ENCODE data around the gene ALG8. TPM values are rescaled to one million over a fixed set of nuclear protein-coding genes. Genes with fewer than 3 reads are reported as not detected.
"Not testable (repeated sequence)": the region's sequence is repeated elsewhere in the genome, so short reads cannot be mapped to it uniquely, and the experiment has no call there.

ALG8 gene
- 26.2 TPM for total RNA-seq

DNA sequence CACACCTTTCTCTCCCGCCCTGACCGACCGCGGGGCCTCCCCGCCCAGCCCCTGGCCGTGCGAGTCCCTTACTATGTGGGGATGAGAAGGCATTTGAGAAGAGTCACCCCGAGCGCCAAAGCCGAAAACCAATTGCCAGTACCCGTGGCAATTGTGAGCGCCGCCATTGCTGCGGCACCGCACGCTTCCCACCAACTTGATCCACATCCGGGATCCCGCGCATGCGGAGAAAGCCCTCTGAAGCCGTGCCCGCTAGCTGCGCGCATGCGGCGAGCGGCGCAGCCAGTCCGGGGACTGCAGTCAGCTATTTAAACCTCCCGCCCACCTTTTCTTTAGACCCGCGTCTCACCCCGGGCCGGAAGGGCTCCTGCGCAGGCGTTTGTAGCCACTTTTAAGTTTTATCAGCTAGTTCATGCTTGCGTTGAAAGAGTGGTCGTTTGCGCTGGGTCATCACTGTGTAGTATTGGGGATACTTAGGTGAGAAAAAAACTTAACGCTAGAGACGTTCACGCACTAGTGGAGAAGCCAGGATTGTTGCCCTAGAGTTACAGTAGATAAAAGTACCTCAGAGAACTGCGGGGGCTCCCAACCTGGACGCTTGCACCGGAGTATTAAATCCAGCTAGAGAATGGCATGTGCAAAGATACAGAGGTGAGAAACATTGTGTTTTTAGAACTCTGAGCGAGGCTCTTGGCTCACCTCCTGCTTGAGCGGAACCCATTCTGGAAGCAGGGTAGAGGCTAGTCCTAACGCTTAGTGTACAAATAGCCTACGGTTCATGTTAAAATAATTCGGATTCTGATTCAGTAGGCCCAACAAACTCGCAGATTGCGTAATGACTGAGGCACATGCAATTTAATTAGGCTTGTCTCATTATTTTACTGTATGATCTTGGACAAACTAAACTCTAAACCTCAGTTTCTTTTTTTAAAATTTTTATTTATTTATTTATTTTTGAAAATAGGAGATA, at the start of gene ALG8:
Gene ALG8, minus strand, starts transcription at position 205 of the 970 bp plus-strand sequence. Its CDS starts 38 bp downstream, at position 167.
- DNase-seq: peak; percentile 89

DNA sequence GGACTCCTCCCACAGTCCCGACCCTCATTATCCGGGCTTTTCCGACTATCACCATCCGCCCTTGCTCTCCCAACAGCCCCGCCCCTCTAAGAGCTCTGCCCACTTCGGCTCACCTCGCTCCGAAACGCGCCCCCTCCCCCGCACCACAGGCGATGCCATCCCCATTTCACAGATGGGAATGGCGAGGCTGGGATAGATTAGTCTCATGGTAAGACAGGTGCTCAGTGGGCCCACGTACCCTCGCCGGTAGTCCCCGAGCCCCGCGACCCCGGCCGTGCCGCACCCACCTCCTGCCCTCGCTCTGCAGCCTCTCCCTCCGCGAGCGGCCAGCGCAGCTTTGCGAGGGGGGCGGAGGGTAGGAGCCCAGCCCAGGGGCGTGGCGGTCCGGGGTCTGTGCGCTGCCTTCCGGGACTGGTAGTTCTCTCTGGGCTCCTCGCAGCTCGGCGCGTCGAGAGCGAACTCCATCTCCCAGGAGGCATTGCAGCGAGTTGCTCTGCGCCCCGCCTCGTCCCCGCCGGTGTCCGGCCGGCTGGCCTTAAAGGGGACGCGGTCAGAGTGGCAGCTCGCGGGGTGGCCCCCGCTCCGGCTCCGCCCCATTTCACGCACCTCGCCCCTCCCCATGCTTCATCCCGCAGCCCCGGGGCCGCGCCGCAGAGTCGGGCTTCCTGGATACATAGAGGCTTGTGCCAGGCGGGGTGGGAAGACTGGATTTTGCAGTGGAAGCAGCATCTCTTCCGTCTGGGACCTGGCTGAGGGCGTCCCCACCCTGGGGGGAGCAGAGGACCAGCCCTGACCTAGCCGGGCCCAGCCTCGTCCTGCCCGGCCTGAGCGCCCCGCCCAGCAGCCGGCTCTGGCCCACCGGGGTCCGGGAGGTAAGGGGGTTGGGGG, 49.1 kb upstream of the ALG8 start, which contains the start of the genes KCTD21 and USP35:
Gene KCTD21, minus strand, starts transcription at position 341 of the 888 bp plus-strand sequence. CDS start 14,072 bp downstream, outside the sequence.
Gene USP35, plus strand, starts transcription at position 634 of the 888 bp plus-strand sequence. CDS start 7,327 bp downstream, outside the sequence.
- peak; percentile 94 for DNase-seq

DNA sequence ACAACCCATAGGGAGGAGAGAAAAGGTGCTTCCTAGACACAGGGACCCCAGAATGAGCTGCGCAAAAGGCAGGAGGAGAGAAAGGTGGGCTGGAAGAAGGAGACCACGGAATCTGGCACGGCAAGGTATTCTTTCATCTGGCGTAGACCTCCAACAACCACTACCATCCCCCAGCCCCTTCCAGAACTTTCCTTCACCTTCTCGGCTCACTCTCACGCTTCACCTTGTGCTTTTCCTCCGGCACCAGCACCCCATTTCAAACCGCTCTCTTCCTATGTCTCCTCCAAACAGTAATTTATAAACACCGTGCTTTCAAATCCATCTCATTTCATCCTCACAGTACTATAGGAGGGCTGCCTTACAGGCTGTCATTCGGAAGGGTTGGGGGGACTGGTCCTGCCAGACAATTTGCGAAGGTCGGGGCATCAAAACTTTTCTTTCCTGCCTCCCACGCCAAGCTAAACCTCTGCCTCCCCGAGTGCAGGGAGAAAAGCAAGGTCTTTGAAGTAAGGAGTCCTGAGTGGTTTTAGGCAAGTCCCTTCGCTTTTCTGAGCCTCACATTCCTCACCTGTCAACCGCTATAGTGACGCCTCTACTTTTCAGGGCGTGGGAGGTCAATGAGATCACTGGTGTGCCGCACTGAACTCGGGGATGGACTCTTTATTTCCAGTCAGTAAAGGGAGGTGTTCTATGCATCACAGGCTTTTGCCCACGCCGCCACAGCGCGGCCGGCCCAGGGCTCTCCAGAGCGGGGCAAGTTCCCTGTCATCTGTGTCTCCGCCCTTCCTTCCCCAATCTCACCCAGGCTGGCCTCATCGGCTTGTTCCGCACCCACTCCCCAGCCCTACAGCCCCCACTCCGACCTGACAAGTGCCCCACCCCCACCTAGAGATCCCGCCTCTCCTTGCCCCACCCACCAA, 48.2 kb upstream of the ALG8 start:
- DNase-seq: no peak

DNA sequence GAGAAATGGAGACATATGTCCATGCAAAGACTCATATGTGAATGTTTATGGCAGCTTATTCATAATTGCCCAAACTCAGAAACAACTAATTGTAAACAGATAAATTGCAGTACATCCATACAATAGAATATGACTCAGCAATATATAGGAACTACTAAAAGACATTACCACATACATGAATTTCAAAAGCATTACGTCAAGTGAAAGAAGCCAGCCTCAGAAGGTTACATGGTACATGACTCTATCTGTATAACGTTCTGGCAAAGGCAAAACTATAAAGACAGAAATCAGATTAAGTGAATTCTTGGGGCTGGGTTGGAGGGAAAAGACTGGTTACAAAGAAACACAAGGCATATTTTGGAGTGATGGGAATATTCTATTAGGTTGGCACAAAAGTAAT, 41.8 kb upstream of the ALG8 start:
- peak; percentile 38 for DNase-seq

DNA sequence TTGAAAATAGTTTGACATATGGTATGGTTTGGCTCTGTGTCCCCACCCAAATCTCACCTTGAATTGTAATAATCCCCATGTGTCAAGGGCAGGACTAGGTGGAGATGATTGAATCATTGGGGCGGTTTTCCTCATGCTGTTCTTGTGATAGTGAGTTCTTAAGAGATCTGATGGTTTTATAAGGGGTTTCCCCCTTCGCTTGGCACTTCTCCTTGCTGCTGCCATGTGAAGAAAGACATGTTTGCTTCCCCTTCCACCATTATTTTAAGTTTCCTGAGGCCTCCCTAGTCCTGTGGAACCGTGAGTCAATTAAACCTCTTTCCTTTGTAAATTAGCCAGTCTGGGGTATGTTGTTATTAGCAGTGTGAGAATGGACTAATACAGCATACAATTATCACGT, 41.3 kb upstream of the ALG8 start:
- DNase-seq: no peak

DNA sequence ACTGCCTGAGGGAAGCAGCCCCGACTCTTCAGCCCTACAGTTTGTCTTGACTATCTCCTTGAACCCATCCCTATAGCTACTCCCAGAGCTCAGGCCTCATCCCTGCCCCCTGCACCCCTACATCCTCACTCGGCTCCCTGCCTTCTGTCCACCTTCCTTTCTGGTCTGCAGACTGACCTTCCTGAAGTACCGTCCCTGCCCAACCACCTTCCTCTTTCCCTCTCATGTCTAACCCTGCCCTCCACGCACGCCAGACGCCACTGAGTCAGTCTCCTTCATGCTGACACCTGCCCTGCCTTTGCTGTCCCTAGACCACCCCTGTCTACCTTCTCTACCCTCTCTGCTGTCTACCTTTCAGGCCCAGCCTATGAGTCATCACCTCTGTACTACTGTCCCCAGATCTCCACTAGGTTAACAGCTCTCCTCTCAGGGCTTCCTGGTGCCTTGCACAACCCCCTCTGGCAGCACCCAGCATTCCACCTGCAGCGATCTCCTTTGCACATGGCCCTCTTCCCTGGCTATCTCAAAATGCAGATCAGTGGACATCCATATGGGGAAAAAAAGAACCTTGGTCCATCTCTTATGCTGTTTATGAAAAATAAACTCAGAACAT, 40.1 kb upstream of the ALG8 start:
- DNase-seq: no peak

DNA sequence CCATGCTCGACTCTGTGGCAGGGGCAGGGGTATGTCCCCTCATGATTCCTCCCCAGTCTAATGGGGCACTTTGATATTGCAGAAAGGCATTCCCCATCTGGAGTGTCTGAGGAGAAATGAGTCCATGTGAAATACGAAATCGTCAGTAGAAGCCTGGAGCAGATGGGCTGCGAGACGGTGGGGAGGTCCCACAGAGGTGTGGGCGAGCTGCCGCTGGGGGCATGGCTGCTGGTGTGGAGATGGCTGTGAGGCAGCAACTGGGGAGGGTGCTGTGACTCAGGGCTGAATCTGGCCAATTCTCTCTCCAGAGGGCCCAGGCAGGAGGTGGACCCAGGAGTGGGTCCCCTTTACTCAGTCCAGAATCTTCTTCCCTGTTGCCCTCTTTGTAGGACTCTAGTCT, 37.8 kb upstream of the ALG8 start:
- no peak for DNase-seq

DNA sequence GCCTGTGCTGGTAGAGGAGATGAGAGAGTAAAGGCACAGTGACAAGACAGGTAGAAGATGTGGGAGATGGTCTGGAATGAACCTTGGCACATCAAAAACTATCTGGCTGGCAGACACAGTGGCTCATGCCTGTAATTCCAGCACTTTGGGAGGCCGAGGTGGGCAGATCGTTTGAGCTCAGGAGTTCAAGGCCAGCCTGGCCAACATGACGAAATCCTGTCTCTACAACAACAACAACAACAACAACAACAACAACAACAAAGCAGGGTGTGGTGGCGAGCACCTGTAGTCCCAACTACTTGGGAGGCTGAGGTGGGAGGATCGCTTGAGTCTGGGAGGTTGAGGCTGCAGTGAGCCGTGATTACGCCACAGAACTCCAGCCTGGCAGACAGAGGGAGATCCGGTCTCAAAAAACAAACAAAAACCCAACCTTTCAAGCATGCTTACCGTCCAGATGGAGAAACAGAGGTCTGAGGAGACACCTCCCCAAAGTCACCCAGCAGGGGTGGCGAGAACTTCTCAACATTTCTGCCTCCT, 37.2 kb upstream of the ALG8 start:
- DNase-seq: no peak

DNA sequence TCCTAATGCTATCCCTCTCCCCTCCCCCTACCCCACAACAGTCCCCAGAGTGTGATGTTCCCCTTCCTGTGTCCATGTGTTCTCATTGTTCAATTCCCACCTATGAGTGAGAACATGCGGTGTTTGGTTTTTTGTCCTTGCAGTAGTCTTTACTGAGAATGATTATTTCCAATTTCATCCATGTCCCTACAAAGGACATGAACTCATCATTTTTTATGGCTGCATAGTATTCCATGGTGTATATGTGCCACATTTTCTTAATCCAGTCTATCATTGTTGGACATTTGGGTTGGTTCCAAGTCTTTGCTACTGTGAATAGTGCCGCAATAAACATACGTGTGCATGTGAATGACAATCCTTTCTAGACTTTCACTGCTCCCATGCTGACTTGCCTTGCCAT, 36.4 kb upstream of the ALG8 start:
- DNase-seq: not testable (repeated sequence)

DNA sequence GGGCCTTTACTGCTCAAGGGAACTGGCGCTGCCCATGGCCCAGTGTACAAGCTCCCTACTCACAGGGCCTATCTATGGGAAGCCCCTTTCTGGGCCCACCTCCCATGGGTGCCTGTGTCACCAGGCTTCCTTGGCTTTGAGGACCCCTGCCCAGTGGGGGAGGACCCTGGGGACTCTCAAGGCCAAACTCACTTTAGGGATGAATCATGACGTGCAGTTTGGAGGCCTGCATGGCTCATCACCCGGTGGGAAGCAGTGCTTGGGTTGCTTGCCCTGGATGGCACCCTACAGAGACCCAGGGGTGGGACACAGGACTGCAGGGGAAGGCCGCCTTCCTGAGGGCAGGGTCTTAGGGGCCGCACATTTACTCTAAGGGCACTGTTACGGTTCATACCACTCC, 32.5 kb upstream of the ALG8 start:
- DNase-seq: no peak

DNA sequence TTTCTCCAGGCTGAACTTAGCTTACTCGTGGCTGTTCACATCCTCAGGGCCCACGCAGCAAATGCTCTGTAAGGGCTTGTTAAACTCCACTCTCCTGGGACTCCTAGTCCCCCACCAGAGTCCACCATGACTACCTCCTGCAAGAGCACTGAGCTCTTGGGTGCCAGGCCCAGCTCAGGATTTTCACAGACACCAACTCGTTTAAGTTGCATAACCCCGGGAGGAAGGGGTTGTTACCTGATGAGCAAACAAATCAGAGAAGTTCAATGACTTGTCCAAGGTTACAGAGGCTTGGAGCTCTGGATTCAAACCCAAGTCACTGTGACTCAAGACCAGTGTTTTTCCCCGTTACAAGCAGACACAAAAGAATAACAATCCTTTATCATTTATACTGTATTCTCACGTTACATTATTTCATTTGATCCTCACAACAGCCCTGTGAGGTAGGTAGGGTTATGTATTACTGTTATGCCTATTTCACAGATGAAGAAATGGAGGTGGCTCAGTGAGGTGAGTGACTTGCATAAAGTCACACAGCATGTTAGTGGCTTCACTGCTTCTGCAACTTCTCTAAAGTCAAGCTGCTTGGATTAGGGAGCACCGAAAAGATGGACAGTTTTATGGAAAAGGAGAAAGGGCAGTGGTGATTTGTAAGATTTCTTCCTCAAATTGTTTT, 31.6 kb upstream of the ALG8 start:
- DNase-seq: no peak

DNA sequence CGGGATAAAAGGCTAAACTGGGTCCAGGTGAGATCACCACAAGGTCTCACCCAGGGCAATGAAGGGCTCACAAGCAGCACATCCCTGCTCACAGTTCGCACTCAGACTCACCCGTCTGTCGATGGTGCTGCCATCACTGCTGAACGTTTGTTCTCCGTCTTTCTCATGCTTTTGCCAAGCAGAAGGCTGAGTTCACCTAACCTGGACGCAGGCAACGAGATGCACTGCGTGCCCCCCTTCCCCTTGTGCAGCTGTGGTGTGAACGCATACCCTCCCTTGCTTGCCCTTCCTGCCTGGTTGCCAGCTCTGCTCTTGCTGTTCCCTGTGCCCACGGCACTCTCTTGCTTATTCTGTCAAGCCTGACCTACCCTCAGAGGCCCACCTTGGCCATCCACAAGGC, 31.0 kb upstream of the ALG8 start:
- DNase-seq: no peak

DNA sequence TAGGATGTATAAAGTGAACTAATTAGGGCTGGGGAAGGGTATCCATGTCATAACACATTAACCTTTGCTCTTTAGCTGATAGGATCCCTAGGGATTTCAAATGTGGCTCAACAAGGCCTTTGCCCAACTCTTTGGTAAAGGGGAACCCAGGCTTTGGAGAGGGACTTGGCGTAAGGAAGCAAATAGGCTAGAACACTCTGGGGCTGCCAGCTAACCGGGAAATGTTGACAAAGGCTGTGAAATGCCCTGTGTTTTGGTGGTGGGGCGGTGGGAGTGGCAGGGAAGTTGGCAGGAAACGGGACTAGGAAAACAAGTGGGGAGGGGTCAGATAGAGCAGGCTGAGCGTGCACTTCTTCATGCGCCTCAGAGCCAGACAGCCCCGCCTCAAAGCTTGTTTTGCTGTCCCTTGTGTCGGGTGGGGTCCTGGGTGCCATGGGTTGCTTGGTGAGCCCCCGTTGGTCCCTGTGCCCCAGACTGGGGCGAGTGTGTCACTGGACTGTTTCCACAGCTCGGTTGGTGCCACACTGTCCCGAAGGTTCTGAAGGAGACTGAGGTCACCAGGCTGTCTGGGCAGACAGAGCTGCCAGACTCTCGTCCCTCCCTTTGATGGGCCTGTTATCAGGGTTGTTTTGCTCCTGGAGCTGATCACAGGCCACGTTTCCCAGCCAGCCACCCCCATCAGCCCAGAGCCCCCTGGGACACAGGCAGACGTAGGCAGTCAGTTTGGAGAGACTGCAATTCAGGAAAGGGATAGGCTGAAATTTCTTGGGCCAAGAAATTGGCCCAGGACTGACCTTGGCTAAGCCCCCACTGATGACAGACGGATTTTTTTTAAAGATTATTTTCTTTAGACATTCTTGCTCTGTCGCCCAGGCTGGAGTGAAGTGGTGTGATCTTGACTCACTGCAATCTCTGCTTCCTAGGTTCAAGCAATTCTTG, 29.4 kb upstream of the ALG8 start:
- peak; percentile 47 for DNase-seq

DNA sequence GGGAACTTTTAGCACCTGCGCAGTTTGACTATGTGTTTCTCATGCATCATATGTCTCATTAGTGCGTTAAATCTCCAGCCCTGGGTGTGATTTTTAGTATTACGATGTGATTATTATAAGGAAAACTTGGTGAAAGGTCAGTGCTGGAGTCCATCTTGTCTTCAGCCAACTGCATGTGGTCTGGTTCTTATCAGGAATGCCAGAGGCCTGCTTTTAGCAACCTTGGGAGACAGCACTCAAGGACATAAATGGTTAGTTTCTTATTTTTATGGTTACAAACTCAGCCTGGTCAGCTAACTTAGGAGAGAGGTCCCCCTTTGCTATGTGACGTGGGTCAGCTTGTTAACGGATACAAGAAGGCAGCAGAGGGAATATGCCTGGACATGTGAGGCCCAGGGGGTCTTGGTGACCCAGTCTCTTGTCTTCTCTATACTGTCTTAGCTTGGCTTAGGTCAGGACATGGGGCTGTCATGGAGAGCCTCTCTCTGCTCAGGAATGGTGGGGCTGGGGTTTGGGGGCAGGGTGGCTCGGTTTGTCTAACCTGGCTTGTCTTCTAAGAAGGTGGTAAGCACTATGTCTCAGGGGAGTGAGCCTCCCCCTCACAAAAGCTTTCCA, 27.5 kb upstream of the ALG8 start:
- no peak for DNase-seq

DNA sequence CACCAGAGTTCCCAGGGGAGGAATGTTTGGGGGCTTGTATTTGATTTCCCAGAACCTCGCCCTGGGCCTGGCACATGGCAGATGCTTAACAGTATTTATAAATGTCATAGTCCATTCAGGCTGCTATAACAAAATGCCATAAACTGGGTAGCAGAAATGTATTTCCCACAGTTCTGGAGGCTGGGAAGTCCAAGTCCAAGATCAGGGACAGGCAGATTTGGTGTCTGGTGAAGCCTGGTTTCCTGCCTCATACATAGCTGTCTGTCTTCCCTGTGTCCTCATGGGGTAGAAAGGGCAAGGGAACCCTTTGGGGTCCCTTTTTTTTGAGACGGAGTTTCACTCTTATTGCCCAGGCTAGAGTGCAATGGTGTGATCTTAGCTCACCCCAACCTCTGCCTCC, 25.0 kb upstream of the ALG8 start:
- DNase-seq: no peak

DNA sequence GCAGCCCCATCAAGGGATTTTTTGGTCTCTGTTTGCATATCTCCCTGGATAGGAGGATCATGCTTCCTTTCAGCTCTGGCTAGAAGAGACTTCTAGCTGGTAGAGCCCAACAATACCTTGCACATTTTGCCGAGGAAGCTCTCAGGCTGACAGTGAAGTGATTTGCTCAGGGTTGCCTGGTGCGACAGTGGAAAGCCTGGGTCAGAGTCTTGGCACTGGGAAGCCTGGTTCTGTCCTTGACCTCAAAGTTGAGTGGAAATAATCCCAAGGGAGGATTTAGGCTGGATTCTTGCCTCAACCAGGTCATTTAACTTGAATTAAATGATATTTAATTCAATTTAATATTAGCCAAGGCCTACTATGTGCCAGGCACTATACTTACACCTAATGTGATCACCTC, 24.4 kb upstream of the ALG8 start:
- no peak for DNase-seq

DNA sequence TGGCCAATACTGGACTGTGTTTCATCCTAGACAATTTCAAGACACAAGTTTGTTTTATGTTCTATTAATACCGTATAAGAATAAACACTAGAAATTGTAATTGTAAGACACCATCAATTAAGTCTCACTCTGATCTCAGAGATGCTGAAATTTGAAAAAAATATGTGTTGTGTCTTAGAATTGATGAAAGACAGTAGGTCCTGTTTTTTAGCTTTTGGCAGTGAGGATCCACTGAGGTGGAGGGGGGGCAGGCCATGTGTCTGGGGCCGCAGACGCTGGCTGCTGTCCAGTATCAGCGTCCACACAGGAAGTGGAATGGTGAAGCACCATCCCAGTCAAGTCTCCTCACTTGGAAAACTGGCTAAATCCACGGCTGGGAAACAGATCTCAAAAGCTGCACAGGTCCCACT, 22.5 kb upstream of the ALG8 start:
- no peak for DNase-seq

DNA sequence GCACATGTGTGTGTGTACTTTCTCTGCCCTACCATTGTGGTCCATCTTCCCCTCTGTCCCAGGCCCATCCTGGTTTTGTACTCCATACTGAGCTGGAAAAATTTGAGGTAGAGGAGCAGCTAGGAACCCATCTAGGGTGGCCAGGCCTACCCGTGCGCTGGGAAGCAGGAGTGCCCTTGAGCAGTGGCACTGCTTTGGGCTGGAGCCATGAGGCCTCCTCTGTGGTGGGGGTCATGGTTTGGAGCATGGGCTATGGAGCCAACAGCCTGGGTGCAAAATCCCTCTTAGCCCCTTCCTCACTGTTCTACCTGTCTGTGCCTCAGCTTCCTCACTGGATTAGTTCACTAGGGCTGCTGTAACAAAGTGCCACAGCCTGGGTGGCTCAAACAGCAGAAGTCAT, 21.9 kb upstream of the ALG8 start:
- no peak for DNase-seq

DNA sequence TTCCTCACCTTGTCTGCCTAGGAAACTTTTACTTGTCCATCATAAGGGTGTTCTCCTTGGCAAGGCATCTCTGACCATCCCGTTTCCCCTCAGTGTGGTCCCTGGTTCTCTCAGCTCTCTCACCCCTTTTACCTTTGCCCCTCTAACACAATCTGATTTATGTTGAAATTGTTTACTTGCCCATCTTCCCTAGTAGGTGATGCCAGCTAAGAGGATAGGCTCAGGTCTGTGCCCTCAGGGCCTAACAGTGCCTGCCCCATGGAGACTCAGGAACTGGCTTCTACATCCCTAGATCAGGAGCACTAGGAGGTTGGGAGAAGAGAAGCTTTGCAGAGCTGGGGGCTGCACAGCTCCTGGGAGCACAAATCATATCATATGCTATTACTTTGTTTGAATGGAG, 21.1 kb upstream of the ALG8 start:
- no peak for DNase-seq
